GM19351 (cell line): Measurements from ENCODE around the gene SERPINA1.

Experiments used
- ATAC-seq: cut with Tn5 transposase; IDR thresholded peaks from one replicate; pipeline ENCODE4 v1.9.1; 2021; ENCODE audit warnings: mild to moderate bottlenecking, moderate library complexity; ENCODE audit not compliant: unreplicated experiment

Gene SERPINA1

GRCh38 chr14:94398182-94398479 lies 9.7 kb upstream of the SERPINA1 start:
- ATAC-seq: no peak

GRCh38 chr14:94397289-94398181 lies 9.1 kb upstream of the SERPINA1 start:
- no peak for ATAC-seq

GRCh38 chr14:94396628-94397225 lies 8.3 kb upstream of the SERPINA1 start:
- ATAC-seq: no peak

- no peak for ATAC-seq
Observed at GRCh38 chr14:94395888-94396574, 7.6 kb upstream of the SERPINA1 start.

GRCh38 chr14:94395282-94395887 lies 7.0 kb upstream of the SERPINA1 start:
- no peak for ATAC-seq

- no peak for ATAC-seq
Observed at GRCh38 chr14:94394581-94395207, 6.3 kb upstream of the SERPINA1 start.

GRCh38 chr14:94394025-94394493 lies 5.7 kb upstream of the SERPINA1 start:
- ATAC-seq: no peak

GRCh38 chr14:94393474-94393873 lies 5.1 kb upstream of the SERPINA1 start:
- ATAC-seq: no peak

- ATAC-seq: peak; percentile 57
Observed at GRCh38 chr14:94392510-94392935, 4.1 kb upstream of the SERPINA1 start.

GRCh38 chr14:94391281-94391975 lies 3.0 kb upstream of the SERPINA1 start:
- ATAC-seq: no peak

GRCh38 chr14:94390372-94391086 lies 2.1 kb upstream of the SERPINA1 start:
- ATAC-seq: no peak

- ATAC-seq: no peak
Observed at GRCh38 chr14:94389731-94390371, 1.4 kb upstream of the SERPINA1 start.

- no peak for ATAC-seq
Observed at GRCh38 chr14:94389104-94389469, 685 bp upstream of the SERPINA1 start.

- ATAC-seq: no peak
Observed at GRCh38 chr14:94388027-94388383, 397 bp downstream of the SERPINA1 start.

GRCh38 chr14:94387051-94388026 lies 1.1 kb downstream of the SERPINA1 start:
- ATAC-seq: no peak

GRCh38 chr14:94386085-94387031 lies 2.0 kb downstream of the SERPINA1 start:
- ATAC-seq: no peak

- ATAC-seq: no peak
Observed at GRCh38 chr14:94385553-94386057, 2.8 kb downstream of the SERPINA1 start.
